H1 (cell line): Measurements from ENCODE around the gene RASAL1. TPM values are rescaled to one million over a fixed set of nuclear protein-coding genes. Genes with fewer than 3 reads are reported as not detected.

Experiments
- CTCF ChIA-PET: fragments of 300-600 bp; sonication (Branson Sonifier 250); formaldehyde crosslinking; loops from one replicate; lab custom pipeline; 2021; ENCODE audit not compliant: partially characterized antibody; lab: Charles Lee
- POLR2A ChIA-PET: fragments of 300-600 bp; sonication (Branson Sonifier 250); formaldehyde crosslinking; loops from one replicate; lab custom pipeline; 2021; ENCODE audit warnings: inconsistent platforms; ENCODE audit not compliant: partially characterized antibody; lab: Charles Lee
- DNase-seq, 2 experiments: peaks; one replicate each; pipeline versions ENCODE4 v3.0.0 to v3.0.0-alpha.2; 2010 to 2022; ENCODE audit warnings: low spot score in 2 of 2, low read depth in 1 of 2, mixed read lengths in 1 of 2
- FAIRE-seq: peaks from 2 replicates; lab custom pipeline; 2011; peaks lifted over from hg19 to GRCh38; lab: Jason Lieb, UNC
- H2AFZ ChIP-seq: 2 replicates; pipeline ENCODE4 v1.8.1; 2012; ENCODE audit warnings: low read length, inconsistent platforms
- H2AK5ac ChIP-seq: 2 replicates; pipeline ENCODE4 v1.6.1; 2013; ENCODE audit warnings: low read depth, low read length
- H2BK120ac ChIP-seq: replicated peaks from 2 replicates; pipeline ENCODE3; 2013; ENCODE audit warnings: low read depth, low read length, inconsistent platforms
- H2BK12ac ChIP-seq: 2 replicates; pipeline ENCODE4 v1.6.1; 2013; ENCODE audit warnings: low read depth, low read length
- H2BK15ac ChIP-seq: 2 replicates; pipeline ENCODE4 v1.6.1; 2013; ENCODE audit warnings: low read length
- H2BK20ac ChIP-seq: 2 replicates; pipeline ENCODE4 v1.6.1; 2013; ENCODE audit warnings: low read length
- H2BK5ac ChIP-seq: 2 replicates; pipeline ENCODE4 v1.6.1; 2013; ENCODE audit warnings: low read depth, low read length
- H3K14ac ChIP-seq: 2 replicates; pipeline ENCODE4 v1.6.1; 2013; ENCODE audit warnings: inconsistent platforms; ENCODE audit not compliant: insufficient read length
- H3K18ac ChIP-seq: 2 replicates; pipeline ENCODE4 v1.6.1; 2013; ENCODE audit warnings: low read length; ENCODE audit errors: extremely low read depth
- H3K23ac ChIP-seq: 2 replicates; pipeline ENCODE4 v1.6.1; 2013; ENCODE audit warnings: inconsistent platforms; ENCODE audit not compliant: insufficient read length
- H3K23me2 ChIP-seq: 2 replicates; pipeline ENCODE4 v1.6.1; 2013; ENCODE audit warnings: low read depth, low read length
- H3K27ac ChIP-seq: 2 replicates; pipeline ENCODE4 v1.6.1; 2011; ENCODE audit warnings: low read depth, low read length, inconsistent platforms
- H3K27me3 ChIP-seq, 4 experiments: replicated peaks in 1 of 4; 1 replicate in 1 of 4; 2 replicates in 3 of 4; pipeline versions ENCODE4 v1.6.1 to v1.8.1; 2011 to 2013; ENCODE audit warnings: low read length in 3 of 4, mild to moderate bottlenecking in 3 of 4, inconsistent platforms in 2 of 4, mixed read lengths in 2 of 4, moderate library complexity in 1 of 4; ENCODE audit not compliant: control insufficient read depth in 3 of 4, insufficient read depth in 3 of 4; ENCODE audit errors: extremely low read depth in 1 of 4
- H3K36me3 ChIP-seq, 4 experiments: 2 replicates each; pipeline versions ENCODE4 v1.6.1 to v1.8.1; 2011 to 2013; ENCODE audit warnings: mild to moderate bottlenecking in 4 of 4, low read length in 3 of 4, moderate library complexity in 2 of 4, control low read depth in 1 of 4, inconsistent platforms in 1 of 4; ENCODE audit not compliant: insufficient read depth in 4 of 4, control insufficient read depth in 2 of 4
- H3K4ac ChIP-seq: replicated peaks from 2 replicates; pipeline ENCODE3; 2013; ENCODE audit warnings: low read length, low read depth, mixed read lengths, inconsistent platforms; ENCODE audit not compliant: insufficient read length
- H3K4me1 ChIP-seq, 4 experiments: replicated peaks in 1 of 4; 1 replicate in 1 of 4; 2 replicates in 3 of 4; pipeline versions ENCODE4 v1.6.1 to v1.8.1; 2011 to 2013; ENCODE audit warnings: low read length in 3 of 4, inconsistent platforms in 2 of 4, mixed read lengths in 1 of 4; ENCODE audit not compliant: insufficient read depth in 4 of 4, control insufficient read depth in 3 of 4
- H3K4me2 ChIP-seq, 2 experiments: 2 replicates each; pipeline versions ENCODE4 v1.6.1 to v1.8.1; 2011 to 2013; ENCODE audit warnings: low read depth in 2 of 2, low read length in 2 of 2, control low read depth in 1 of 2, inconsistent platforms in 1 of 2, mild to moderate bottlenecking in 1 of 2; ENCODE audit not compliant: insufficient read depth in 1 of 2
- H3K4me3 ChIP-seq, 4 experiments: fragments of 200-600, 300-600 bp in 1 of 4; sonication (generic), shearing (Covaris generic), sonication (Bioruptor Twin) in 1 of 4; 2 replicates each; pipeline versions ENCODE4 v1.5.1 to v1.8.1; 2011 to 2016; ENCODE audit warnings: low read length in 4 of 4, low read depth in 3 of 4, control low read depth in 2 of 4, inconsistent platforms in 2 of 4, mild to moderate bottlenecking in 2 of 4, mixed read lengths in 1 of 4, moderate library complexity in 1 of 4; ENCODE audit not compliant: insufficient read depth in 2 of 4; ENCODE audit errors: extremely low read depth in 1 of 4
- H3K56ac ChIP-seq: replicated peaks from 2 replicates; pipeline ENCODE3; 2013; ENCODE audit warnings: low read depth, mild to moderate bottlenecking, mixed read lengths, low read length, inconsistent platforms; ENCODE audit not compliant: insufficient read length
- H3K79me1 ChIP-seq: 2 replicates; pipeline ENCODE4 v1.6.1; 2013; ENCODE audit warnings: low read depth, low read length, control low read depth
- H3K79me2 ChIP-seq, 2 experiments: 2 replicates each; pipeline versions ENCODE4 v1.6.1 to v1.8.1; 2012 to 2013; ENCODE audit warnings: low read length in 2 of 2, mild to moderate bottlenecking in 2 of 2, inconsistent platforms in 1 of 2; ENCODE audit not compliant: insufficient read depth in 2 of 2, control insufficient read depth in 1 of 2
- H3K9ac ChIP-seq, 4 experiments: replicated peaks in 1 of 4; 1 replicate in 1 of 4; 2 replicates in 3 of 4; pipeline versions ENCODE4 v1.6.1 to v1.8.1; 2011 to 2013; ENCODE audit warnings: low read depth in 3 of 4, low read length in 3 of 4, control low read depth in 2 of 4, mild to moderate bottlenecking in 2 of 4, moderate library complexity in 2 of 4, inconsistent platforms in 1 of 4; ENCODE audit errors: extremely low read depth in 1 of 4
- H3K9me3 ChIP-seq, 2 experiments: 2 replicates each; pipeline versions ENCODE4 v1.6.1 to v1.8.1; 2012 to 2013; ENCODE audit warnings: mild to moderate bottlenecking in 2 of 2, moderate library complexity in 2 of 2, control low read depth in 1 of 2, inconsistent platforms in 1 of 2, low read depth in 1 of 2, low read length in 1 of 2, mixed read lengths in 1 of 2; ENCODE audit not compliant: insufficient read depth in 2 of 2
- H4K20me1 ChIP-seq, 2 experiments: replicated peaks in 1 of 2; 2 replicates each; pipeline versions ENCODE3 to v1.8.1; 2011 to 2013; ENCODE audit warnings: inconsistent platforms in 2 of 2, low read length in 2 of 2, mild to moderate bottlenecking in 1 of 2; ENCODE audit not compliant: insufficient read depth in 2 of 2, control insufficient read depth in 1 of 2
- H4K5ac ChIP-seq: 2 replicates; pipeline ENCODE4 v1.6.1; 2013; ENCODE audit warnings: low read length, low read depth, mixed read lengths, inconsistent platforms; ENCODE audit not compliant: insufficient read length
- H4K8ac ChIP-seq: 2 replicates; pipeline ENCODE4 v1.8.0; 2013; ENCODE audit warnings: mild to moderate bottlenecking, moderate library complexity, low read length, inconsistent platforms; ENCODE audit not compliant: insufficient read depth; ENCODE audit errors: extremely low read depth
- H4K91ac ChIP-seq: replicated peaks from 2 replicates; pipeline ENCODE3; 2013; ENCODE audit warnings: low read length, mixed read lengths, inconsistent platforms; ENCODE audit not compliant: insufficient read length
- ZNF274 ChIP-seq: IDR thresholded peaks from 2 replicates; pipeline ENCODE4 v1.7.0; 2012; ENCODE audit warnings: low read length, borderline replicate concordance; ENCODE audit errors: extremely low read depth
- WGBS, 2 experiments: shearing (Covaris generic) in 1 of 2; methylation state at CpG; one replicate each; pipeline versions ENCODE4 v1.1.6 to v1.1.7; 2013 to 2015; ENCODE audit warnings: low lambda C conversion rate in 2 of 2, mixed read lengths in 2 of 2, inconsistent platforms in 1 of 2, low coverage in 1 of 2, missing lambda C conversion rate in 1 of 2; ENCODE audit not compliant: insufficient replicate concordance in 2 of 2, insufficient coverage in 1 of 2, insufficient read length in 1 of 2; ENCODE audit errors: extremely low coverage in 1 of 2, missing lambda C conversion rate in 1 of 2; 5-methylcytosine and 5-hydroxymethylcytosine counted together
- polyA plus RNA-seq, 7 experiments: library from polyadenylated mRNA; depleted of rRNA in 3 of 7; stranded (reverse) in 5 of 7; unstranded in 2 of 7; fragments of >200 nt in 5 of 7; fragments of 200-250 nt in 2 of 7; gene quantifications; 1 replicate in 5 of 7; 2 replicates in 1 of 7; 4 replicates in 1 of 7; pipeline versions ENCODE4 v1.2.1 to v1.2.3, GENCODE V29; 2011 to 2013; ENCODE audit warnings: missing spikeins in 2 of 7, mixed read lengths in 2 of 7
- total RNA-seq: library from RNA; stranded (reverse); fragmentation: NEBNext Ultra II Directional; extraction: Animal tissue kit (Norgen Biotek cat#: 25700); gene quantifications from 2 replicates; pipeline ENCODE4 v1.2.1, GENCODE V29; 2021

RASAL1 gene
- total and polyA plus RNA-seq, 2 of the 8 experiments (the other 6 are each of a cell fraction or from before 2014, with no cell fraction given): 3.7 to 5.0 TPM

GRCh38 chr12:113157218-113157859 lies 21.8 kb upstream of the RASAL1 start:
- no peak overlapping the region for H2BK12ac ChIP-seq
- no peak overlapping the region for H3K9ac ChIP-seq
- H3K79me2 ChIP-seq: no peaks in the 10 kb centered on the region
- H3K23me2 ChIP-seq: peaks cover 12% of the 10 kb centered on the region; the same call in 1 of the 2 replicates
- peaks cover 12 to 13% of the 10 kb centered on the region in 2 experiments for H4K20me1 ChIP-seq
- no peak overlapping the region for H2BK20ac ChIP-seq
- no peak overlapping the region for H2AK5ac ChIP-seq
- no peak overlapping the region for H3K4me3 ChIP-seq
- H3K18ac ChIP-seq: no peak overlapping the region
- H2BK15ac ChIP-seq: no peak overlapping the region
- no peak for TF ChIP-seq ZNF274
- no peak overlapping the region for H2BK5ac ChIP-seq
- H3K4me1 ChIP-seq: peaks cover 5 to 13% (median 11%) of the 10 kb centered on the region in 4 experiments
- H3K14ac ChIP-seq: no peak overlapping the region
- H3K36me3 ChIP-seq: peaks cover 14 to 35% (median 24%) of the 10 kb centered on the region in 4 experiments; a peak in 7 of 8 replicates
- H3K79me1 ChIP-seq: no peaks in the 10 kb centered on the region; the same call in none of the 2 replicates
- DNase-seq: no peak
- no peak overlapping the region for H3K56ac ChIP-seq
- no peak for FAIRE-seq
- POLR2A ChIA-PET: interaction anchor here (1.0 to 1.8 kb wide), 2 partner anchors 15 to 23 kb away, joined by 3 to 4 read pairs; no protein-coding TSS in a partner anchor
- no peak overlapping the region for H3K27ac ChIP-seq
- H3K23ac ChIP-seq: no peak overlapping the region
- no peak overlapping the region for H4K5ac ChIP-seq
- no peak overlapping the region for H4K8ac ChIP-seq
- no peak overlapping the region for H3K4me2 ChIP-seq
- H4K91ac ChIP-seq: no peak overlapping the region
- 93% methylated on average over 12 of the region's 12 CpGs; no CpG with 5 or more reads in 1 of the 2 experiments for WGBS, 2 experiments
- CTCF ChIA-PET: interaction anchor here (0.9 to 11.2 kb wide), 4 partner anchors 12 to 50 kb away, joined by 3 to 114 read pairs (median 7); partner anchors contain the start of gene RASAL1
- H2BK120ac ChIP-seq: no peak overlapping the region
- peaks cover 1 to 23% (median 17%) of the 10 kb centered on the region in 4 experiments for H3K27me3 ChIP-seq
- no peak overlapping the region for H2AFZ ChIP-seq
- no peaks in the 10 kb centered on the region for H3K9me3 ChIP-seq
- H3K4ac ChIP-seq: no peak overlapping the region
